ENCODE measurements around the gene RAP1GAP. TPM values are rescaled to one million over a fixed set of nuclear protein-coding genes. Genes with fewer than 3 reads are reported as not detected.

The RAP1GAP gene
- total and polyA plus RNA-seq, 4 donors = 8.6 to 23.1 (median 11.3) TPM

- WGBS = 88% methylated on average over 4 of the region's 4 CpGs
- Histone ChIP-seq H3K9ac (ENCODE audit: low read depth in 1 of 2, low read length in 2 of 2) (no peak overlapping the region), H3K36me3 (ENCODE audit: control insufficient read depth in 4 of 4, insufficient read depth in 3 of 4, low read depth in 1 of 4, low read length in 3 of 4) (peaks cover 5 to 28% (median 21%) of the 10 kb centered on the region in 4 donors), H3K4me3 (ENCODE audit: low read depth in 1 of 3, low read length in 3 of 3) (no peak overlapping the region), H3K27ac (ENCODE audit: low read depth in 1 of 2, low read length in 2 of 2) (no peak overlapping the region), H3K9me3 (ENCODE audit: control insufficient read depth in 4 of 4, low read length in 3 of 4) (no peaks in the 10 kb centered on the region), H3K4me1 (ENCODE audit: control insufficient read depth in 4 of 4, insufficient read depth in 4 of 4, low read length in 3 of 4) (peaks cover 0 to 4% (median 1%) of the 10 kb centered on the region in 4 donors), H3K27me3 (ENCODE audit: control insufficient read depth in 4 of 4, insufficient read depth in 4 of 4, low read length in 3 of 4) (no peaks in the 10 kb centered on the region)
- no peak for DNase-seq (ENCODE audit: low spot score)
- TF ChIP-seq HNF4G (IDR thresholded peaks at IDR 0.05) = no peak
- TF ChIP-seq RAD21 (IDR thresholded peaks at IDR 0.05) = no peak
- no peak for TF ChIP-seq RXRA (IDR thresholded peaks at IDR 0.05)
- TF ChIP-seq HNF4A (conservative IDR thresholded peaks at IDR 0.05) = no peak
- no peak for TF ChIP-seq SP1 (IDR thresholded peaks at IDR 0.05)
- no peak for TF ChIP-seq TAF1 (conservative IDR thresholded peaks at IDR 0.05)
- TF ChIP-seq NR2F2 (IDR thresholded peaks at IDR 0.05) = no peak
- no peak for TF ChIP-seq ATF3 (IDR thresholded peaks at IDR 0.05)
- no peak for TF ChIP-seq MAX (IDR thresholded peaks at IDR 0.05)
- TF ChIP-seq REST (IDR thresholded peaks at IDR 0.05) = no peak
- TF ChIP-seq FOXA2 (IDR thresholded peaks at IDR 0.05) = no peak
- TF ChIP-seq YY1 (IDR thresholded peaks at IDR 0.05) = no peak
- TF ChIP-seq CTCF (IDR thresholded peaks at IDR 0.05; ENCODE audit: low read depth, low read length, missing input control) = no peak
- no peak for TF ChIP-seq FOXA1 (IDR thresholded peaks at IDR 0.05)
- no peak for TF ChIP-seq JUND (IDR thresholded peaks at IDR 0.05)
- no peak for TF ChIP-seq ZBTB33 (IDR thresholded peaks at IDR 0.05)
- no peak for TF ChIP-seq EGR1 (IDR thresholded peaks at IDR 0.05; ENCODE audit: low read depth in 2 of 2)
- no peak for TF ChIP-seq GABPA (IDR thresholded peaks at IDR 0.05 in 1 of 2, conservative IDR thresholded peaks at IDR 0.05 in 1 of 2)
Observed at GRCh38 chr1:21700094-21700493, 30.9 kb upstream of the RAP1GAP start.

Data from liver (tissue), 9 donors.